GM08714 (cell line): ENCODE results near the gene SART3.
"Not testable (repeated sequence)": the region's sequence is repeated elsewhere in the genome, so short reads cannot be mapped to it uniquely, and the experiment has no call there.

Source experiments
- H3K4me3 ChIP-seq: fragments of 200-500 bp; sonication (Bioruptor generic); 2 replicates; pipeline ENCODE4 v1.5.1; 2014; ENCODE audit warnings: mild to moderate bottlenecking, low read length, inconsistent platforms
- ZNF274 ChIP-seq: IDR thresholded peaks from 2 replicates; pipeline ENCODE4 v1.6.1; 2012; ENCODE audit warnings: mild to moderate bottlenecking, low read depth, low read length

Gene SART3

GRCh38 chr12:108495823-108496579, 65.0 kb downstream of the SART3 start:
- no peak for TF ChIP-seq ZNF274
- H3K4me3 ChIP-seq, result no peak overlapping the region

- no peak overlapping the region for H3K4me3 ChIP-seq
- TF ChIP-seq ZNF274, result no peak
Observed at GRCh38 chr12:108495054-108495453, 65.9 kb downstream of the SART3 start.

GRCh38 chr12:108491256-108491655, 69.7 kb downstream of the SART3 start:
- no peak overlapping the region for H3K4me3 ChIP-seq
- TF ChIP-seq ZNF274, result no peak

GRCh38 chr12:108487029-108487428, 73.9 kb downstream of the SART3 start:
- not testable (repeated sequence) for H3K4me3 ChIP-seq

GRCh38 chr12:108485371-108485770, 75.6 kb downstream of the SART3 start:
- not testable (repeated sequence) for H3K4me3 ChIP-seq

GRCh38 chr12:108484845-108485244, 76.1 kb downstream of the SART3 start:
- H3K4me3 ChIP-seq, result no peak overlapping the region
- no peak for TF ChIP-seq ZNF274

- no peak for TF ChIP-seq ZNF274
- H3K4me3 ChIP-seq, result no peak overlapping the region
Observed at GRCh38 chr12:108484431-108484830, 76.5 kb downstream of the SART3 start.

- TF ChIP-seq ZNF274, result no peak
- H3K4me3 ChIP-seq, result no peak overlapping the region
Observed at GRCh38 chr12:108483213-108484059, 77.5 kb downstream of the SART3 start.

- no peak overlapping the region for H3K4me3 ChIP-seq
- TF ChIP-seq ZNF274, result no peak
Observed at GRCh38 chr12:108482717-108483212, 78.2 kb downstream of the SART3 start.

- no peak overlapping the region for H3K4me3 ChIP-seq
- TF ChIP-seq ZNF274, result no peak
Observed at GRCh38 chr12:108479364-108480070, 81.5 kb downstream of the SART3 start.

GRCh38 chr12:108478611-108479206, 82.3 kb downstream of the SART3 start:
- H3K4me3 ChIP-seq, result no peak overlapping the region
- TF ChIP-seq ZNF274, result no peak

- no peak overlapping the region for H3K4me3 ChIP-seq
- no peak for TF ChIP-seq ZNF274
Observed at GRCh38 chr12:108477881-108478259, 83.1 kb downstream of the SART3 start.

- no peak for TF ChIP-seq ZNF274
- no peak overlapping the region for H3K4me3 ChIP-seq
Observed at GRCh38 chr12:108477055-108477880, 83.7 kb downstream of the SART3 start.
